Keratinocyte (primary cell): Measurements from ENCODE around the gene TMED7.

ENCODE experiments used
- CTCF ChIP-seq, 3 experiments: IDR thresholded peaks in 1 of 3; conservative IDR thresholded peaks in 1 of 3; optimal IDR thresholded peaks in 1 of 3; 2 replicates in 2 of 3; 3 replicates in 1 of 3; pipeline versions ENCODE3 to v1.5.1; 2011; ENCODE audit warnings: low read length in 3 of 3, mild to moderate bottlenecking in 3 of 3, moderate library complexity in 2 of 3, control low read depth in 1 of 3, inconsistent platforms in 1 of 3; ENCODE audit not compliant: insufficient read depth in 2 of 3; ENCODE audit errors: extremely low read depth in 1 of 3
- EZH2 ChIP-seq: IDR thresholded peaks from one replicate; pipeline ENCODE4 v1.6.1; 2012; ENCODE audit warnings: inconsistent platforms, mild to moderate bottlenecking, low read length, moderate library complexity

- no peak for TF ChIP-seq CTCF (optimal IDR thresholded peaks at IDR 0.05 in 1 of 3, IDR thresholded peaks at IDR 0.05 in 1 of 3, conservative IDR thresholded peaks at IDR 0.05 in 1 of 3; ENCODE audit: extremely low read depth in 1 of 3, insufficient read depth in 2 of 3, low read length in 3 of 3)
- TF ChIP-seq EZH2, result no peak
These were observed 4.4 kb downstream of the TMED7 start for GRCh38 chr5:115621365-115621900.
